Gastroesophageal sphincter (tissue), 3 donors: ENCODE results near the gene FBXO22.

ENCODE experiments used
- EP300 ChIP-seq: sonication (generic); formaldehyde crosslinking; IDR thresholded peaks from one replicate; pipeline ENCODE4 v1.6.1; 2017; ENCODE audit warnings: antibody characterized with exemption, mild to moderate bottlenecking
- POLR2A ChIP-seq, 2 donors: fragments of 450-650 bp; IDR thresholded peaks; one replicate each; pipeline ENCODE4 v1.6.1; 2017; ENCODE audit warnings: antibody characterized with exemption in 2 of 2, mild to moderate bottlenecking in 2 of 2, moderate library complexity in 1 of 2
- TF ChIP-seq, protein P1 (sequence below), 4 experiments: fragments of 200-600 bp in 2 of 4; fragments of 450-650 bp in 2 of 4; sonication (generic) in 1 of 4; IDR thresholded peaks; one replicate each; pipeline ENCODE4 v1.5.1; 2017 to 2019; ENCODE audit warnings: antibody characterized with exemption in 4 of 4, mild to moderate bottlenecking in 2 of 4, moderate library complexity in 2 of 4

DNA sequence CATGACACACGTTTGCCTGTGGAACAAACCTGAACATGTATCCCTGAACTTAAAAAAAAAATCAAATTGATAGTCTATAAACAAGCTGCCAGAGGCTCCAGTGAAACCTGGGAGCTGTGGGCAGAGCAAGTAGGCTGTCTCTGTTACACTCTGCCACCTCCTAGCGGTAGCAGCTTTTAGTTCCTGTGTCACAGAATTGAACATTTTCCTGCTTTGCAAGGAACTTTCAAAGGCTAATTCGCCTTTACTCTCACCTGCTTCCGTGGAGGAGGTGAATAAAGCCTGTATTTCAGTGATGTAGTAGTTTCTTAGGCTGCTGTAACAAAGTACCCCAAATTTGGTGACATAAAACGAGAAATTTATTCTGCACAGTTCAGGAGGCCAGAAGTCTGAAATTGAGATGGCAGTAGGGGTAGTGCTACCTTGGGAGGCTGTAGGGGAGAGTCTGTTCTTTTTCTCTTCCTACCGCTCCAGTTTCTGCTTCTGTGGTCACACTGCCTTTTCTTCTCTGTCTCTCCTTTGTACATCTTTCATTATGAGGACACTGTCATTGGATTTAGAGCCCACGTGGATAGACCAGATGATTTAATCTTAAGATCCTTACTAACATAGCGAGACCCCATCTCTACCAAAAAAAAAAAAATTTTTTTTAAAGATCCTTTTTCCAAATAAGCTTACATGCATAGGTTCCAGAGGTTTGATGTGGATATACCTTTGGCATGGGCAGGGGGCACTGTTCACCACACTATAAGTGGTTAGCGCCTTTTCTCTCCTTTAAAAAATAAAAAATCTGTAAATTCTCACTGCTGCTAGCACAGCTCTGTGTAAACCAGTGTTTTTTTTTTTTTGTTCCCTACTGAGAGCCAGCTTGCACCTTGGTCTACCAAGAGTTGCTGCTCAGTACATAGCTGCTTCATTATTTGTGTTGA lies 25.3 kb downstream of the FBXO22 start:
- TF ChIP-seq, protein P1, sequence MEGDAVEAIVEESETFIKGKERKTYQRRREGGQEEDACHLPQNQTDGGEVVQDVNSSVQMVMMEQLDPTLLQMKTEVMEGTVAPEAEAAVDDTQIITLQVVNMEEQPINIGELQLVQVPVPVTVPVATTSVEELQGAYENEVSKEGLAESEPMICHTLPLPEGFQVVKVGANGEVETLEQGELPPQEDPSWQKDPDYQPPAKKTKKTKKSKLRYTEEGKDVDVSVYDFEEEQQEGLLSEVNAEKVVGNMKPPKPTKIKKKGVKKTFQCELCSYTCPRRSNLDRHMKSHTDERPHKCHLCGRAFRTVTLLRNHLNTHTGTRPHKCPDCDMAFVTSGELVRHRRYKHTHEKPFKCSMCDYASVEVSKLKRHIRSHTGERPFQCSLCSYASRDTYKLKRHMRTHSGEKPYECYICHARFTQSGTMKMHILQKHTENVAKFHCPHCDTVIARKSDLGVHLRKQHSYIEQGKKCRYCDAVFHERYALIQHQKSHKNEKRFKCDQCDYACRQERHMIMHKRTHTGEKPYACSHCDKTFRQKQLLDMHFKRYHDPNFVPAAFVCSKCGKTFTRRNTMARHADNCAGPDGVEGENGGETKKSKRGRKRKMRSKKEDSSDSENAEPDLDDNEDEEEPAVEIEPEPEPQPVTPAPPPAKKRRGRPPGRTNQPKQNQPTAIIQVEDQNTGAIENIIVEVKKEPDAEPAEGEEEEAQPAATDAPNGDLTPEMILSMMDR (IDR thresholded peaks at IDR 0.05), result no peak
- no peak for TF ChIP-seq EP300
- TF ChIP-seq POLR2A (IDR thresholded peaks at IDR 0.05), result no peak
